HEK293 (cell line): ENCODE measurements around the gene CHST1.

Experiments
- BCL11B ChIP-seq: fragments of 450-650 bp; formaldehyde crosslinking; IDR thresholded peaks from 2 replicates; pipeline ENCODE4 v1.5.1; 2016; ENCODE audit warnings: low read depth, missing biosample characterization, missing genetic modification characterization
- GLIS1 ChIP-seq: fragments of 450-650 bp; formaldehyde crosslinking; IDR thresholded peaks from 2 replicates; pipeline ENCODE4 v1.5.1; 2016; ENCODE audit warnings: missing biosample characterization, missing genetic modification characterization
- KLF17 ChIP-seq: fragments of 450-650 bp; formaldehyde crosslinking; IDR thresholded peaks from 2 replicates; pipeline ENCODE4 v1.5.1; 2016; ENCODE audit warnings: missing biosample characterization, missing genetic modification characterization
- PRDM4 ChIP-seq: fragments of 450-650 bp; formaldehyde crosslinking; IDR thresholded peaks from 2 replicates; pipeline ENCODE4 v1.5.1; 2017; ENCODE audit warnings: missing biosample characterization, missing genetic modification characterization
- WT1 ChIP-seq: fragments of 450-650 bp; formaldehyde crosslinking; IDR thresholded peaks from 2 replicates; pipeline ENCODE4 v1.5.1; 2016; ENCODE audit warnings: missing biosample characterization, missing genetic modification characterization
- ZBTB17 ChIP-seq: fragments of 450-650 bp; formaldehyde crosslinking; IDR thresholded peaks from 2 replicates; pipeline ENCODE4 v1.5.1; 2016; ENCODE audit warnings: missing biosample characterization, missing genetic modification characterization
- ZIC2 ChIP-seq: fragments of 450-650 bp; formaldehyde crosslinking; IDR thresholded peaks from 2 replicates; pipeline ENCODE4 v1.5.1; 2016; ENCODE audit warnings: missing biosample characterization, missing genetic modification characterization
- ZNF10 ChIP-seq: fragments of 450-650 bp; formaldehyde crosslinking; IDR thresholded peaks from 2 replicates; pipeline ENCODE4 v1.5.1; 2017; ENCODE audit warnings: missing biosample characterization, missing genetic modification characterization
- ZNF133 ChIP-seq: fragments of 450-650 bp; formaldehyde crosslinking; IDR thresholded peaks from 2 replicates; pipeline ENCODE4 v1.5.1; 2016; ENCODE audit warnings: missing biosample characterization, missing genetic modification characterization
- ZNF155 ChIP-seq: fragments of 450-650 bp; formaldehyde crosslinking; IDR thresholded peaks from 2 replicates; pipeline ENCODE4 v1.5.1; 2016; ENCODE audit warnings: missing biosample characterization, missing genetic modification characterization
- ZNF202 ChIP-seq: fragments of 450-650 bp; formaldehyde crosslinking; IDR thresholded peaks from 2 replicates; pipeline ENCODE4 v1.5.1; 2016; ENCODE audit warnings: missing biosample characterization, missing genetic modification characterization, borderline replicate concordance
- ZNF24 ChIP-seq: fragments of 450-650 bp; formaldehyde crosslinking; IDR thresholded peaks from 2 replicates; pipeline ENCODE4 v1.5.1; 2016; ENCODE audit warnings: missing biosample characterization, missing genetic modification characterization
- ZNF391 ChIP-seq: fragments of 450-650 bp; formaldehyde crosslinking; IDR thresholded peaks from 2 replicates; pipeline ENCODE4 v1.5.1; 2016; ENCODE audit warnings: low read depth, missing biosample characterization, missing genetic modification characterization, borderline replicate concordance
- ZNF48 ChIP-seq: fragments of 450-650 bp; formaldehyde crosslinking; IDR thresholded peaks from 2 replicates; pipeline ENCODE4 v1.5.1; 2016; ENCODE audit warnings: missing biosample characterization, missing genetic modification characterization
- ZNF549 ChIP-seq: fragments of 450-650 bp; IDR thresholded peaks from 2 replicates; pipeline ENCODE4 v1.5.1; 2018; ENCODE audit warnings: missing biosample characterization, missing genetic modification characterization, mild to moderate bottlenecking, inconsistent platforms, moderate library complexity
- ZNF596 ChIP-seq: fragments of 450-650 bp; IDR thresholded peaks from 2 replicates; pipeline ENCODE4 v1.5.0; 2018; ENCODE audit warnings: missing biosample characterization, mild to moderate bottlenecking, missing genetic modification characterization, moderate library complexity
- ZNF600 ChIP-seq: fragments of 450-650 bp; formaldehyde crosslinking; IDR thresholded peaks from 2 replicates; pipeline ENCODE4 v1.5.1; 2016; ENCODE audit warnings: missing biosample characterization, missing genetic modification characterization
- ZNF654 ChIP-seq: fragments of 450-650 bp; formaldehyde crosslinking; IDR thresholded peaks from 2 replicates; pipeline ENCODE4 v1.5.1; 2016; ENCODE audit warnings: low read depth, missing biosample characterization, missing genetic modification characterization
- ZNF660 ChIP-seq: fragments of 450-650 bp; IDR thresholded peaks from 2 replicates; pipeline ENCODE4 v1.5.1; 2018; ENCODE audit warnings: missing biosample characterization, mild to moderate bottlenecking, missing genetic modification characterization
- ZNF670 ChIP-seq: fragments of 450-650 bp; formaldehyde crosslinking; IDR thresholded peaks from 2 replicates; pipeline ENCODE4 v1.5.1; 2016; ENCODE audit warnings: missing biosample characterization, missing genetic modification characterization, low read depth
- ZNF837 ChIP-seq: fragments of 450-650 bp; formaldehyde crosslinking; IDR thresholded peaks from 2 replicates; pipeline ENCODE4 v1.5.1; 2016; ENCODE audit warnings: missing biosample characterization, missing genetic modification characterization
- ZSCAN16 ChIP-seq: fragments of 450-650 bp; formaldehyde crosslinking; IDR thresholded peaks from 2 replicates; pipeline ENCODE4 v1.5.1; 2016; ENCODE audit warnings: missing biosample characterization, missing genetic modification characterization
- ZSCAN18 ChIP-seq: fragments of 450-650 bp; formaldehyde crosslinking; IDR thresholded peaks from 2 replicates; pipeline ENCODE4 v1.5.1; 2016; ENCODE audit warnings: missing biosample characterization, missing genetic modification characterization
- ZSCAN5A ChIP-seq: fragments of 450-650 bp; formaldehyde crosslinking; IDR thresholded peaks from 2 replicates; pipeline ENCODE4 v1.5.1; 2016; ENCODE audit warnings: missing biosample characterization, missing genetic modification characterization
- TF ChIP-seq, protein P1 (sequence below): fragments of 450-650 bp; formaldehyde crosslinking; IDR thresholded peaks from 2 replicates; pipeline ENCODE4 v1.5.1; 2016; ENCODE audit warnings: missing biosample characterization, missing genetic modification characterization, borderline replicate concordance
- TF ChIP-seq, protein P2 (sequence below): fragments of 450-650 bp; formaldehyde crosslinking; IDR thresholded peaks from 2 replicates; pipeline ENCODE4 v1.5.1; 2016; ENCODE audit warnings: missing biosample characterization, missing genetic modification characterization
- TF ChIP-seq, protein P3 (sequence below): fragments of 450-650 bp; formaldehyde crosslinking; IDR thresholded peaks from 2 replicates; pipeline ENCODE4 v1.5.1; 2016; ENCODE audit warnings: missing biosample characterization, missing genetic modification characterization

Gene CHST1

DNA sequence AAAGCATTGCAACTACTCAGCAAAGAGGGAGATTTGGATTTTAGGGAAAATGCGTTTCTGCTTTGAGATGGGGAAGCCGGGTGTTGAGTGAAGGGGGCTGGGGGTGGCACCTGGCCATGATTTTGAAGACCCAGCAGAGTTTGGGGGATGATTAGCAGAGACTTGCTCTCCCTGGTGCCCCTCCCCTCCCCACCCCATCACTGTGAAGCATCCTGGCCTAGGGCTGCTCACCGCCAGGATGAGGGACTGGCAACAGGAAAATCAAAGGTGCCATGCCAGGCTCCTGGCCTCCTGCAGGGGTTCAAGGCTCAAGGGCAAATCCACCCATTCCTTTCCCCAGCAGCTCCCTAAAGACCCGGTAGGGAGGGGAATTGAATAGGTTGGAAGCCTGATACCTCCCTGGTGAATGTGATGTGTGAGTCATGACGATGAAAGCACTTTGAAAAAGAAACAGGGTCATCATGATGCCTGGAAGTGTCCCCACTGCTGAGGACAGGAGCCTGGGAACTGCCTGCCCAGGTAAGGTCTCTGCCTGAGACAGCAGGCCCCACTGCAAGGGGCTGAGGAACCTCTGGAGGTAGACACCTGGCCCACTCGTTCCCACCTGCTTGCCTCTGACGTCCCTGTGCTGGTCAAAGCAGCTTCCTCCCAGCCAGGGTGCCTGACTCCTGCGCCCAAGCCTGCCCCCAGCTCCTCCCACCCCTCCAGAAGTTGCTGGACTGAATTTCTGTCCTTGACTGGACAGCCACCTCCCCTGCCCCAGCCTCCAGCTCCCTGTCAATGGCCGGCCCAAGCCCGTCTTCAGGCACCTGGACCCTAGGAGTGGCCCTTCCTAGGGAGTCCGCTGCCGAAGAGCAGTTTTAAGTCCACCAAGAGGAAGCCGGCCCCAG, 1.7 kb downstream of the CHST1 start (continued):
- TF ChIP-seq KLF17 (tag by site-specific recombination) (peak; percentile 41; the same call in 1 of the 2 replicates), GLIS1 (tag by site-specific recombination) (peak; percentile 48), ZNF654 (tag by site-specific recombination) (no peak), ZSCAN18 (no peak), ZBTB17 (tag by site-specific recombination) (no peak), ZNF48 (tag by site-specific recombination) (no peak), ZNF660 (tag by site-specific recombination) (no peak), ZNF202 (tag by site-specific recombination) (no peak), ZSCAN5A (tag by site-specific recombination) (no peak), ZNF133 (tag by site-specific recombination) (no peak), ZNF670 (tag by site-specific recombination) (no peak), BCL11B (tag by site-specific recombination) (no peak), ZNF600 (tag by site-specific recombination) (peak; percentile 13; the same call in 1 of the 2 replicates), PRDM4 (peak; percentile 89), ZNF837 (tag by site-specific recombination) (no peak), ZNF155 (no peak), WT1 (tag by site-specific recombination) (no peak), ZIC2 (tag by site-specific recombination) (peak; percentile 44), ZNF549 (tag by site-specific recombination) (no peak), ZSCAN16 (tag by site-specific recombination) (no peak), ZNF596 (tag by site-specific recombination) (no peak), ZNF10 (tag by site-specific recombination) (no peak), ZNF391 (no peak), ZNF24 (no peak)
- TF ChIP-seq, protein P1, sequence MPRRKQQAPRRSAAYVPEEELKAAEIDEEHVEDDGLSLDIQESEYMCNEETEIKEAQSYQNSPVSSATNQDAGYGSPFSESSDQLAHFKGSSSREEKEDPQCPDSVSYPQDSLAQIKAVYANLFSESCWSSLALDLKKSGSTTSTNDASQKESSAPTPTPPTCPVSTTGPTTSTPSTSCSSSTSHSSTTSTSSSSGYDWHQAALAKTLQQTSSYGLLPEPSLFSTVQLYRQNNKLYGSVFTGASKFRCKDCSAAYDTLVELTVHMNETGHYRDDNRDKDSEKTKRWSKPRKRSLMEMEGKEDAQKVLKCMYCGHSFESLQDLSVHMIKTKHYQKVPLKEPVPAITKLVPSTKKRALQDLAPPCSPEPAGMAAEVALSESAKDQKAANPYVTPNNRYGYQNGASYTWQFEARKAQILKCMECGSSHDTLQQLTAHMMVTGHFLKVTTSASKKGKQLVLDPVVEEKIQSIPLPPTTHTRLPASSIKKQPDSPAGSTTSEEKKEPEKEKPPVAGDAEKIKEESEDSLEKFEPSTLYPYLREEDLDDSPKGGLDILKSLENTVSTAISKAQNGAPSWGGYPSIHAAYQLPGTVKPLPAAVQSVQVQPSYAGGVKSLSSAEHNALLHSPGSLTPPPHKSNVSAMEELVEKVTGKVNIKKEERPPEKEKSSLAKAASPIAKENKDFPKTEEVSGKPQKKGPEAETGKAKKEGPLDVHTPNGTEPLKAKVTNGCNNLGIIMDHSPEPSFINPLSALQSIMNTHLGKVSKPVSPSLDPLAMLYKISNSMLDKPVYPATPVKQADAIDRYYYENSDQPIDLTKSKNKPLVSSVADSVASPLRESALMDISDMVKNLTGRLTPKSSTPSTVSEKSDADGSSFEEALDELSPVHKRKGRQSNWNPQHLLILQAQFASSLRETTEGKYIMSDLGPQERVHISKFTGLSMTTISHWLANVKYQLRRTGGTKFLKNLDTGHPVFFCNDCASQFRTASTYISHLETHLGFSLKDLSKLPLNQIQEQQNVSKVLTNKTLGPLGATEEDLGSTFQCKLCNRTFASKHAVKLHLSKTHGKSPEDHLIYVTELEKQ (tag by site-specific recombination), result no peak
- TF ChIP-seq, protein P2, sequence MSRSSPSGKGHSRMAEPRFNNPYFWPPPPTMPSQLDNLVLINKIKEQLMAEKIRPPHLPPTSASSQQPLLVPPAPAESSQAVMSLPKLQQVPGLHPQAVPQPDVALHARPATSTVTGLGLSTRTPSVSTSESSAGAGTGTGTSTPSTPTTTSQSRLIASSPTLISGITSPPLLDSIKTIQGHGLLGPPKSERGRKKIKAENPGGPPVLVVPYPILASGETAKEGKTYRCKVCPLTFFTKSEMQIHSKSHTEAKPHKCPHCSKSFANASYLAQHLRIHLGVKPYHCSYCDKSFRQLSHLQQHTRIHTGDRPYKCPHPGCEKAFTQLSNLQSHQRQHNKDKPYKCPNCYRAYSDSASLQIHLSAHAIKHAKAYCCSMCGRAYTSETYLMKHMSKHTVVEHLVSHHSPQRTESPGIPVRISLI (tag by site-specific recombination), result no peak
- TF ChIP-seq, protein P3, sequence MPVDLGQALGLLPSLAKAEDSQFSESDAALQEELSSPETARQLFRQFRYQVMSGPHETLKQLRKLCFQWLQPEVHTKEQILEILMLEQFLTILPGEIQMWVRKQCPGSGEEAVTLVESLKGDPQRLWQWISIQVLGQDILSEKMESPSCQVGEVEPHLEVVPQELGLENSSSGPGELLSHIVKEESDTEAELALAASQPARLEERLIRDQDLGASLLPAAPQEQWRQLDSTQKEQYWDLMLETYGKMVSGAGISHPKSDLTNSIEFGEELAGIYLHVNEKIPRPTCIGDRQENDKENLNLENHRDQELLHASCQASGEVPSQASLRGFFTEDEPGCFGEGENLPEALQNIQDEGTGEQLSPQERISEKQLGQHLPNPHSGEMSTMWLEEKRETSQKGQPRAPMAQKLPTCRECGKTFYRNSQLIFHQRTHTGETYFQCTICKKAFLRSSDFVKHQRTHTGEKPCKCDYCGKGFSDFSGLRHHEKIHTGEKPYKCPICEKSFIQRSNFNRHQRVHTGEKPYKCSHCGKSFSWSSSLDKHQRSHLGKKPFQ, result no peak
